GM19025 (cell line): ENCODE results near the gene TXNDC11.

Experiments used
- ATAC-seq: cut with Tn5 transposase; IDR thresholded peaks from one replicate; pipeline ENCODE4 v1.9.1; 2021; ENCODE audit warnings: mild to moderate bottlenecking, low read depth, moderate library complexity; ENCODE audit not compliant: unreplicated experiment

TXNDC11 gene

DNA sequence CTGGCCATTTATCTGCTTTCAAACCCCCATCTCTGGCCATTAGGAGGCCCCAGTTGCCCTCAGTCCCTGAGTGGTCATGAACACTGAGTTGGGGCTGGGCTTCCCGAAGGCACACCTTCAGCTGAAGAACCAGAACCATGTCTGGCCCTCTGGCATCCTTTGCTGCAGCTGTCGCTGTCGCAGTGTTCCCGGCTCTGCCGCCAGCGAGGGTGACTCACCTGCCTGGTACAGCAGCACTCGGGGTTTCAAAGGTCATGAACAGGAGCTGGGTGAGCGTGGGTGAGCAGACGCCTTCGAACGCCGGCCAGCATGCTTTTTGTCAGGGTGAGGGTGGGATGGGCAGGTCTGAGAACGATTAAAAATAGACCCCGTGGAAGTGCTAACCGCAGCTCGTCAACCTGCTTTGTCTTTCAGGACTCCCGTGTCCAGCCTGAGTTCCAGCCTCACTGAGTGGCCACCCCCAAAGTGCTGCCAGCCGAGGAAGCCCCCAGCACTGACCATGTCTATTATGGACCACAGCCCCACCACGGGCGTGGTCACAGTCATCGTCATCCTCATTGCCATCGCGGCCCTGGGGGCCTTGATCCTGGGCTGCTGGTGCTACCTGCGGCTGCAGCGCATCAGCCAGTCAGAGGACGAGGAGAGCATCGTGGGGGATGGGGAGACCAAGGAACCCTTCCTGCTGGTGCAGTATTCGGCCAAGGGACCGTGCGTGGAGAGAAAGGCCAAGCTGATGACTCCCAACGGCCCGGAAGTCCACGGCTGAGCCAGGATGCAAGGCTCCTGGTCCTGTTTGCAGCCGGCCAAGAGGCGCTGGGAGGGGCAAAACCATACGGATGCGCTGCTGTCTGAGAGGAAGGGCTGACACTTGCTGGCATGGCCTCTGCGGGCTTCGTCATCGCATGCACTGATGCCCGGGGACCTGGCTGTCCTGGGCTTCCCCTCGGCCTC lies 66.8 kb downstream of the TXNDC11 start:
- ATAC-seq = no peak

- no peak for ATAC-seq
These were observed 67.7 kb downstream of the TXNDC11 start for GRCh38 chr16:11674818-11675560.

DNA sequence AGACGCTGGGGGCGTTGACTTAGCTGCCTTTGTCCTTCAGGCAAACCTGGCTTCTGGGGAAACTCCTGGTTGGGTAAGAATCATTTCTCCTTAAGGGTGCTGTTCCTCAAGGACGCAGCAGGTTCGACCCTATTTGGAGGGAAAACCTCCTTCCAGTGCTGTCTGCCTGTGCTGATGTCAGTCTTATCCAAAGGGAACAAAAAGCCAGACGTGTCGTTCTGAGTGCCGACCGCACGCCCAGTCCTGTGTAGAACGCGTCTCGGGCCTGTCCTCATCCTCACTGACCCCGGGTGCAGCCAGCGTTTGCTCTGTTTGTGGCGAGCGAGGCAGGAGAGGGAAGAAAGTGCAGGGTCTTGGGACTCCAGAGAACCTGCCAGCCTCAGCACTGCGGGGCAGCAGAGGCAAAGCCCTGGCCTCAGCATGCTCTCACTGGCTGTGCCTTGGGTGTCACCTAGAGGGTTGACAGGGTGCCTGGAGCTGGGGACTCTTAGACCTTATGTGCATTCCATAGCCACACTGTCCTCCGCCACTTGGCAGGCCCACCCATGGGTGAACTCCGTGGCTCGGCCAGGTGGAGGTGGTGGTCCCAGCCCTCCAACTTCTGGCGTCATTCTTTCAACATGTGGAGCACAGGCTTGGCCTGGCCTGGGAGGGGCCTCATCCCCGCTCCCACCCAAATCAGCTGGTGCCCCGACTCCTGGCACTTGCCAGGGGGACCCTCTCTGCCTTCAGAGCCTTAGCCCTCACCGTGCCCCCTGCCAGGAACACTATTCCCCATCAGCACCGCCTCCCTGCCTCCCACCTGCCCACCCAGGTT lies 68.4 kb downstream of the TXNDC11 start:
- ATAC-seq = no peak

GRCh38 chr16:11673091-11674000 lies 69.3 kb downstream of the TXNDC11 start:
- no peak for ATAC-seq

DNA sequence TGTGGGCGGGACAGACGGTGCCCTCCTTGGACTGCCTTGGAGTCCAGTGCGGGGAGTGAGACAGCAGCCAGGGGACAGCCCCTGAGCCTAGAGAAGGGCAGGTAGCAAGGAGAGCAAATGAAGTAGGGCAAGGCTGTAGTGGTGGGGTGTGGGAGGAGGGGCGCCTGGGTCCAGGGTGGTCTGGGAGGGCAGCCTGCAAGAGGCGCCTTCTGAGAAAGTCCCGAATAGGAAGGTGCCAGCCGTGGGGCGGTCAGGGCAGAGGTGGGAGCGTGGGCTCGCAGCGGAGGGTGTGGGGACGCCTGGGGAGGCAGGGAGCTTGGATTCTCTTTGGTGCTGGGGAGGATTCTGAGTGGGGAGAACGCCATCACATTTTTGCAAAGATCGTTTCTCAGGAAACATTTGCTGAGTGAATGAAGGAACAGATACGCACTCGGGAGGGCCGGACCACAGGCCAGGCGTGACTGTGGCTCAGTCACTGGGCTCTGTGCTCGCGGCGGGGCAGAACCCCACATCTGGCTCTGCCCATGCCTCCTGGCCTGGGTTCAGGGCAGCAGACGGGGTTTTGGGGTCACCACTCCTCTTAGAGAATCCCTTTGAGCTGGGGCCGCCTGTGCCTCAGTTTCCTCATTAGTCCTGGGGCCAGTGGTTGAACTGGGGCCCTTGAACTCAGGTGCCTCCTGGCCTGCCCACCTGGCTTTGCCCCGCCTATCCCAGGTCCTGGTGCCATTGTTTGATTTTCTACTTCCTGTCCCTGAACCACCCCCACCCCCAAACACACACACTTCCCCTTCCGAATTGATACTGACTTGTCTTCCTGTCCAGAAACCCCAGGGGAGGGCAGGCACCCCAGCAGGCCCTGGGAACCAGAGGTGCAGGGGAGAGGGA lies 70.2 kb downstream of the TXNDC11 start:
- no peak for ATAC-seq

DNA sequence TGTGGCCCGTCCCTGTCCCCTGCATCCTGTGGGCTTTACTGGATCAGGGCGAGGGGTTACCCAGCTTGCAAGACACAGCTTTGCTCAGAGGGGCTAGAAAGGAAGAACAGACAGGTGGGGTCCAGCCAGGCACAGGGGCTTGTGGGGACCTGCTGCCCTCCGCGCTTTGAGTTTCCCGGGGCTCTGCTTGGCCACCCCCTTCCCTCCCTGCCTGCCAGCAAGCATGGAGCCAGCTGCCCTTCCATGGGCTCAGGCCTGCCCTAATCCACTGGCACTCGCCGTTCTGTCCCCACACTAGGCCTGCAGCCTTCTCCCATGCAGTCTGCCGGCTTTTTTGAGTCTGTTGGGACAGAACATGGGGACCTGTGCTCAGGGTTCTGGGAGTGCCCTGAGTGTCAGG lies 71.0 kb downstream of the TXNDC11 start:
- no peak for ATAC-seq

DNA sequence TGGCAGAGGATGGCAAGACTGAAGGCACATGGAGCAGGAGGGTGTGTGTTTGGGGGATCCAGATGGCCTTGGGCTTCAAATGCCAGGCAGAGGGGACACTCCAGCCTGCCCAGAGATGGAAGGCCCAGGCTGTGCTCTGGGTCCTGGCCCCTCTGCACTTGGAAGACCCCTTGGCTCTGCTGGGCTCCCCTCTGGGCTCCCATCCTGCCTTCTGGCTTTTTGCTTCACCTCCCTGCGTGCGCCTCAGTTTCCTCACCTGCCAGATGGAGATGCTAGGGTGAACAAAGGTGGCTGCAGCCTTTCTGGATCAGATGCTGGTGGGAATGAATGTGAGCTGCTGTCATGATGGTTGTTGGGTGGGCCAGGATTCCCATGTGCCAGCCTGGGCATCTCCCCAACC lies 71.4 kb downstream of the TXNDC11 start:
- no peak for ATAC-seq

DNA sequence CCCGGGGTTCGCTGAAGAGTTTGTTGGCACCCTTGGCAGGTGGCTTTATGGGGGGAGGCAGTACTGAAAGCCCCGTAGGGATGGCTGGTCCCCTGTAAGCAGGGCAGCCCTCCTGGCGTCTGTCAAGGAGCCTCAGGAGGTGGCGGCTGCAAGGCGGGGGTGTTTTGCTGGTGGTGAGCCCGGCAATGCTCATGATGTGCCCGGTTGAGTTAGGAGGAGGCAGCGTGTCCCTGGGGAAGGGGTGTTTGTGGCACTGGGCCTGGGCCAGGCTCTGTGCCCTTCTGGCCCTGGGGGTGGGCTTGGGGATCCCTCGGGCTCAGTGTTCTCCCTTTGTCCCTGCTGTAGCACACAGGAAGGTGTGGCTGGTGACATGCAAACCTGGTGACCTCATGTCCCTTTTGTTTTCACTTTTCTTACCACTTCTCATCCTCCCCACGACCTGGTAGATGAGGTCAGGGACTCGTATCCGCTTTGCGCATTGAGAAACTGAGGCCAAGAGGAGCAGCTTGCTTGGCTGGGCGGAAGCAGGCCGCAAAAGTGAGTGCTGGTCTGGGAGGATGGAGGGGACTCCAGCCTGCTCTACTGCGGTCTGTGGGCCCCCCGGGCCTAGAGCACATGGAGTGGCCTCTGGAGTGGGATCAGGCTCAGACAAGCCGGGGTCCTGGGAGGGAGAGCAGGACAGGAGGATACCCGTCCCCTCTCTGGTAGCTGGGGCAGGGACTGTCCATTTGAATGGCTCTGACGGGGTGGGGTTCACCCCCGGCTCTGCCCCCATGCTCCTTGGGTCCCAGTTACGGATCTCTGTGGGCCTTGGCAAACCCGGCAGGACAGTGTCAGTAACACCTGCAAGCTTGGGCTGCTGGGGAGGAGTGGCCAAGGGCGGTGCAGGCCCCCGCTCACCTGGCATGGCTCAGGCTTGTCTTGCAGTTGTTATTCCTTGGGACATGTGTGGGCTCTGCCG lies 72.2 kb downstream of the TXNDC11 start:
- ATAC-seq = peak; percentile 36

- no peak for ATAC-seq
These were observed 73.1 kb downstream of the TXNDC11 start for GRCh38 chr16:11669380-11670146.

DNA sequence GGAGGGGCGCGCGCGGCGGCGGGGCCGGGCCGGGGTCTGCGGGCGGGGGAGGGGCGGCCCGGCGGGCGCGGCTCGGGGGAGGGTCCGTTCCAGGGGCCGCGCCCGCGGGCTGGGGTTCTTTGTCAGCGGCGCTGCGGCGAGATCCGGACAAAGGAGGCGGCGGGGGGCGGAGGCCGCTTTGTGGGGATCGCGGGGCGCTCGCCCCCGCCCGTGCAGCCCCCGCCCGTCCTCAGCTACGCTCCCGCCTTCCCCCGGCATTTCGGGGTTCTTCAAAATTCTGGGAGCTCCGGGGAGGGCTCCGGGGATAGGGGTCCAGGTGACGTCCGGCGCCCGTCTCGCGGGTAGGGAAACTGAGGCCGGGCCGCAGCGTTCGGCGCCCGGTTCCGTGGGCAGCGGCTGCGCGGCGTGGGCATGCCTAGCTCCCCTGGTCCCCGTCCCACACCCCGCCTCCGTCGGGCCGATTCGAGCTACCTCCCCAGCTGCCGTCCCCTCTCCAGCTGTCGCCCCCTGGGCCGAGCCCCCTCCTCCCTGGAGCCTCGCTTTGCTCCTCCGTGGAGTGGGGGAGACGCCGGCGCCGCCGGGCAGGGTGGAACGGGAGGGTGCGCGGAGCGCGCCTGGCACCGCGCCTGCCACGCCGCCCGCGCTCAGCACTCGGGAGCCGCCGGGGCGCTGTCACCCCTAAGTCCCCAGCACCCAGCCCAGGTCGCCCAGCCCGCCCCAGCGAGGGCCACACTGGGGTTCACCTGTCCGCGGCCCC lies 73.9 kb downstream of the TXNDC11 start:
- no peak for ATAC-seq

DNA sequence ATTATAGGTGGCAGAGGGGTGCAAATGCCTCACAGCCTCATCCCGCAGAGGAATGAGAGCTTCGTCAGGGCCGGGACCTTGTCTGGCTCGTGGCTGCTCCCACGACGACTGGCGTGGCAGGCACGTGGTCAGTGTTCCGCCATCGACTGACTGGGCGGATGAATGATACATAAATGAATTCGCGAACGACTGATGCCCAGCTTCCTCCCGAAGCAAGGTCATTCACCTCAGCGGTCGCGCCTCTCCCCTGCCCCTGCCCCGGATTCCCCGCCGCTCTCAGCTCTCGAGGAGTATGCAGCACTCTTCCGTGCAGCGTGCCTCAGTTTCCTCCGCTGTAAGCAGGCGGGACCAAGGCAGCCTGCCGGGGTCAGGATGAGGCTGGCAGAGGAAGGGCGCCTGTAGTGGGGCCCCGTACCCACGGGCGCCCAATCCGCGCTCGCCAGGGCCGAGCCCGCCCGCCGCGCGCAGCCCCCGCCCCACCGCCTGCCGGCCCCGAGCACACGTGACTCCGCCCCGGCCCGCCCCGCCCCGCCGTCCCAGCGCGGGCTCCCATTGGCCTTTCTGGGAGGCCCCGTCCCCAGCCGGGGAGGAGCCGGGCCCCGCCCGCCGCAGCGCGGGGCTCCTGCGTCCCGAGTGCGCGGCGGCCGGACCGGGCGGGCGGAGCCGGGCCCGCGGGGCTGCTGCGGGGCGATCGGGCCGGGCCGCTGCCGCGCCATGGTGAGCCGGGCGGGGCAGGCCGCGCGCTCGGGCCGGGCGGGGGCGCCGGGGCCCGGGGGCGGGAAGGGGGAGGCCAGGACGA lies 74.6 kb downstream of the TXNDC11 start, which contains the start of gene SNN:
Gene SNN, plus strand, starts transcription at position 632 of the 799 bp plus-strand sequence. CDS start 7,605 bp downstream, outside the sequence.
- ATAC-seq = peak; percentile 68

DNA sequence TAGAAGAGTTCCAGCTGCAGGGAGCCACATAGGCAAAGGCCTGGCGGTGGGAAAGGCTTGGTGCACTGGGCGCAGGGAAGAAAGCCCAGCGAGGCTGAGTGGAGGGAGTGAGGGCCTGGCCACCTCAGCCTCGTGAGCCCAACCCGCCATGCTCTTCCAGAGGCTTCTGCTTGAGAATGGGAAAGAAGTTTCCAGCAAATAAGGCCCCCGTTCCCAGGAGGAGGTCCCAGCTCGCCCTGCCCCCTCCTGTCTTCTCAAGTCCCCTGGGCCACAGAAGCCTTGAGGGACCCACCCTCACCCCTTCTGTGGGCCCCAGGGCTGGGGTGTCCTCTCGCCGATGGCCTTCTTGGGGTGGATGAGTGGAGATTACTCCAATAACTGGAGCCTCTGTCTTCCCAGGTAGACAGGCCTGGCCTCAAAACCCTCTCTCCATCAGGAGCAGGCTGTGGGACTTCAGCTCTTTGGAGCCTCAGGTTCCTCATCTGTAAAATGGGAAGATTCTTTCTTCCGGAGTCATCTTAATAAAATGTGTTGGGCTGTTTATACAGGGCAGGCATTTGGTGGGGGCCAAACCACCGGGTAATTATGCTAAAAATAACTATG lies 75.3 kb downstream of the TXNDC11 start:
- no peak for ATAC-seq

GRCh38 chr16:11666103-11667055 lies 76.3 kb downstream of the TXNDC11 start:
- ATAC-seq = no peak

- ATAC-seq = no peak
These were observed 77.6 kb downstream of the TXNDC11 start for GRCh38 chr16:11665071-11665491.
